Kasumi-1 (cell line): ENCODE measurements around the gene SDK2.

Experiments used
- DNase-seq, 2 experiments: peaks; one replicate each; lab custom pipeline; 2025; lab: John Stamatoyannopoulos, UW

SDK2 gene

GRCh38 chr17:73508057-73508930 is 136.0 kb downstream of the SDK2 start:
- DNase-seq = no peak

GRCh38 chr17:73506470-73507435 is 137.5 kb downstream of the SDK2 start:
- DNase-seq = no peak

DNA sequence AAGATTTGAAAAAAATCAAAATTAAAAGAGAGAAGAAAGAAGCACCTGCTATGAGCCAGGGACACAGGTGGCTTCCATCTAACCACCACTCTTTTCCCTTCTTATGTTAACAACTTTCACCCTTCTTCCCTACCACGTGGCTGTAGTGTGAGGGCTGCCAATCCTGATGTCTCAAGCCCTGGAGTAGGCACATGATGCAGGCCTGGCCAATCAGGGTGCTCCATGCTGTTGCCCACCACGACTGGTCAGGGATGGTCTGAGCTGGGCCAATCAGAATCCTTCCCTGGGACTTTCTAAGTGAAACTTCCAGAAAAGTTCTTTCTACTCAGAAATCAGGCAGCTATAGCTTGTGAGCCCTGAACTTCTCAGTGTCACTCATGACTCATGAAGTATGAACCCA is 140.7 kb downstream of the SDK2 start:
- DNase-seq = no peak

DNA sequence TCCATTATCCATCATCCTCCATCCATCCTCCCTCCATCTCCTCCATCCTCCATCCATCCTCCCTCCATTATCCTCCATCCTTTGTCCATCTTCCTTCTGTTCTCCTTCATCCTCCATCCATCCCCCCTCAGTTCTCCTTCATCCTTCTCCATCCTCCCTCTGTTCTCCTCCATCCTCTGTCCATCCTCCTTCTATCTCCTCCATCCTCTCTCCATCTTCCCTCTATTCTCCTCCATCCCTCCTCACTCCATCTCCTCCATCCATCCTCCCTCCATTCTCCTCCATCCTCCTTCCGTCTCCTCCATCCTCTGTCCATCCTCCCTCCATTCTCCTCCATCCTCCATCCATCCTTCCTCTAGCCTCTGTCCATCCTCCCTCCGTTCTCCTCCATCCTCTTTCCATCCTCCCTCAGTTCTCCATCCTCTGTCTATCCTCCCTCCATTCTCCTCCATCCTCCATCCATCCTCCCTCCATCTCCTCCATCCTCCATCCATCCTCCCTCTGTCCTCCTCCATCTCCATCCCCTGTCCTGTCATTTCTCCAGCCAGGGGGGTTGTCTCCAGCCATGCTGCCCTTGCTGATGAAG is 143.7 kb downstream of the SDK2 start:
- no peak for DNase-seq

DNA sequence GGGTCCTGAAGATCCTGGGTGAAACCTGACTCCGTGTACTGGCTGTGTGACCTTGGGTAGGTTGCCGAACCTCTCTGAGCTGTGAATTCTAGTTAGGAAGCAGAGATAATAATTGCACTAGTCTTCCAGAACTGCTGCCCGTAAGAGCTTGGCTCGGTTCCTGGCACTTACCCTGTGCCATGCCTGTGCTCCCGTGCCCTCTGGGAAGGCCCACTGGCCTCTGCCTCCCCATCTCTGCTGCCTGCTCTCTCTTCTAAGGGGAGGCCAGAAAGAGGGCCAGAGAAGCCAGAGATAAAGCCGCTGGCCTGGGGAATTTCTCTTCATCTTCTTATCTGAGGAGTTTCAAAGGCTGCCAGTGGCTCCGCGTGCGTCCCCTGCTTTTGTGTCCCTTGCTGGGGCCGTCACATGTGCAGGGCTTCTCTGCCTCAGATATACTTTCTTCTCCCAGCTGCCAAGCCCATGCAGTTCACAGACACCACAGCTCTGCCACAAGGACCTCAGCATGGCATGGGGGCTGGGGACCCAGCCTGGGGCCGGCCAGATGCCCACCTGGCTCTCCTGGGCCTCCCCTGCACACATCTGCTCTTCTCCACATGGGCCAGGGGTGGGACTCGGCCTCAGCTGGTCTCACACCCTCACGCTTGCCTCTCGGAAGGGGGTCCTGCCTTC is 145.2 kb downstream of the SDK2 start:
- no peak for DNase-seq

DNA sequence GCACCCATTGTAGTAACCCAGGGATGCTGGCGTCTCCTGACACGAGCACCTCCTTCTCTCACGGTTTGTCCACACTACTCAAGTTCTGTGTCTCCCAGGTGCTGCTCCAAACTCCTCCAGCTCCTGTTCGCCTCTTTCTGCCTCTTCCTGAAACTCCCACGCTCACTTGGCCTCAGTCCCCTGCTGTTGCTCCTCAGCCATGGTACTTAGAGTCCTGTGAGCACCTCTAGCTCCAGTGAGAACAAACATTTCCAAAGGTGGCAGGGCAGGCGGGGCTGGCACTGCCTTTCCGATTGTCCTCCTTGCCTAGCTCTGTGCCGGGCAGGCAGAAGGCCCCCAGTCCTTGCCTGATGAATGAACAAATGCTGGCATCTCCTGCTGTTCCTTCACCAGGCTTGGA is 146.1 kb downstream of the SDK2 start:
- no peak for DNase-seq

DNA sequence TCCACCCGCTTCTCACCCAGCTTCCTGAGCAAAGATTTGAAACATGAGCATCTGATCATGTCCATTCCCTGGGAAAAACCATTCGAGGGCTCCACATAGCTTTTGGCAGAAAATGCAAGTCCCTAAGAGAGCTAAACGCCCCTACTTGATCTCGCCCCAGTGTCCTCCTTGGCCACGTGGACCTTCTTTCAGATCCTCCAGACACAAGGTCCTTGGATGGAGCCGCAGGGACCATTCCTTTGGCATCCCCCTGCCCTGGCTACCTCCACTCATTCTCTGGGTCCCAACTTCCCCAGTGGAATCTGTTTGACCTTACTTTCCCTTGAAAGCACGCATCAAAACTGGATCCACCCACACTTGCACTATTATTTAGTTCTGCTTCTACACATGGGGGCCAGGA is 146.5 kb downstream of the SDK2 start:
- DNase-seq = no peak

GRCh38 chr17:73496232-73496631 is 148.0 kb downstream of the SDK2 start:
- no peak for DNase-seq

GRCh38 chr17:73495641-73496040 is 148.6 kb downstream of the SDK2 start:
- no peak for DNase-seq

- DNase-seq = no peak
Observed at GRCh38 chr17:73494950-73495349, 149.3 kb downstream of the SDK2 start.

- no peak for DNase-seq
Observed at GRCh38 chr17:73493956-73494926, 150.0 kb downstream of the SDK2 start.

DNA sequence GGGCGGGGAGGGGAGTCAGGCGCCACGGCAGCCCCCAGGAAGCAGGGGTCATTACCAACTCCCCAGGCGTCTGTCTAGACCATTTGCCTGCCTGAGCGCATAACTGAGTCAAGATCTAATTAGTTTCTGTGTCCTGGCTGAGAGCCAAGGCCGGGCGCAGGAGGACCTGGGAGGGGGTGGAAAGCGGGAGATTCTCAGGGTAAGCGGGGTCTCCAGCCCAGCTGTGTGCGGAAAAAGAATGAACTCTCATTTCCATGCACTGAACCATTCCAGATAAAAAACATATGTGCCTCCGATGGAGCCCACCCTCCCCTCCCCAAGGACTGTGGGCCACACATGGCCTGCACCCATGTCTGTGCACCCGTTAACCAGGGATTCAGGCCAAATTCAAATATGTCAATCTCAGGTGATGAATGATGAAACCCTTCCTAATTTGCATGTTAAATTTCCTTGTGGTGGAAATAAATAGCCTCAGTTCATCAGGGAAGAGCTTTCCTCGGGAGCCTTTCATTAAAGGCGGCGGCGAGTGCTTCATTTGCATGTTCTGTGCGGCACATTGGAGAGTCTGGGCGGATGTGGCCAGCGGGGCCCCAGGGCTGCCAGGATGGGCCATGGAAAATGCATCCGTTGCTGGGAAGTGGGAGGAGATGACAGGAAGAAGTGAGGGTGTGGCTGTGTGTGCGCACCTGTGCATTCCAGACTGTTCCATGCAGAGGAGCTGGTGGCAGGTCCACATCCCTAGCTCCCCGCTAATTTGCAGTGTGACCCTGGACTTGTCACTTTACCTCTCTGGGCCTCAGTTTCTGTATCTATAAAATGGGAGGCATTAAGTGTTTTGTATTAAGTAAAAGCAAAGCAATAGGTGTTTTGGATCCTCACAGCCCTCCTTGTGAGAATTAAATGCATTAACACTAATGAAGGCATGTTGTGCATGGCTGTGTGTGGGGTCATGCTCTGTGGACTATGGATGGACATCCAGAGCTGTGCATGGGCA is 151.1 kb downstream of the SDK2 start:
- no peak for DNase-seq

GRCh38 chr17:73492125-73492820 is 152.0 kb downstream of the SDK2 start:
- no peak for DNase-seq

DNA sequence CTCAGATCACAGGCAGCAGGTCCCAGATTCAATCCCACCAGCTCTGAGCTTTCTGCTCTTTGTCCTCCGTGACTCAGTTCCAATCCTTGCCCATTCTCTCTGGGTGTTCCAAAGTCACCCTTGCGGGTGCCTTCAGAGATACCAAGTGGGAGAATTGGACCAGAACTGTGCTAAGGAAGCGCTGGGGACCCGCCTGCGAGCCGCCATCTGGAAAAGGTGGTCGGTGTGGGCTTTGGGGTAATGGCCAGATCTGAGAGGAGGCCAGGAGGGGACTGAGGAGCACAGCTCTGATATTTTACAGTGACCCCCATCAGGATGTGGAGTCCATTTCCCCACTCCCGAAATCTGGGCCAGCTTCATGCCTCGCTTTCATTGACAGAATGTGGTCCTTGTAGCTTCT is 152.6 kb downstream of the SDK2 start:
- no peak for DNase-seq

DNA sequence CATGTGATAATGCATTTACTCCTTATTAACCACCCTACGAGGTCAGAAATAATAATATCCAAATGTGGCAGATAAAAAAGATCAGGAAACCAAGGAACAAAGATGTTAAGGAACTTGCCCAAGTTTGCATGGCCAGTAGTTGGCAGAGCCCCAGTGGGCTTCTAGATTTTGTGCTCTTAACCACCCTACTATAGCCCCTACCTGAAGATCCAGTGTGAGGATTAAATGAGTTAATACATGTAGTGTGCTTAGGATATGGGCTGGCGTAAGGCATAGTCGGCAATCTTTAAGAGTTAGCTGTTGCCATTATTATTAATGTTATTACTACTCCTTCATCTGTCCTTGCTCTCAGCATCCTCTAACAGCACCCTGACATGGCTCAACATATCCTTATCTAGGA is 153.4 kb downstream of the SDK2 start:
- DNase-seq = no peak

DNA sequence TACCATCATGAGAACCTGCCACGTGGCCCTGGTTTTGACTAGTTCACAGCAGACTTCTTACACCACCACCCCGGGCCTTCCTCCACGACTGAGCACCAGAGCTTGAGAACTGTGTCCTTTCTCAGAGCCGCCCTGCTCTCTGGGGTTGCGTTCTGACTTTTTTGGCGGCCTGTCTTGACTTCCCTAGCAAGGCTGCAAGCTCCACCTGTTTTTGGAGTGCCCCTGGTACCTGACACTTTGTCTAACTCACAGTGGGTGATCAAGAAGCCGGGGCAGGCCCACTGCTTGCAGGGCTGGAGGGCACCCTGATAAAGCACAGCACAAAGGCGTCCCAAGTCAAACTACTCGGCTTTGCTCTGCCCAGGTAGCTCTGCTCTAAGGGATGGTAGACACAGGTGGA is 154.3 kb downstream of the SDK2 start:
- DNase-seq = no peak

- no peak for DNase-seq
Observed at GRCh38 chr17:73489333-73489732, 154.9 kb downstream of the SDK2 start.

- no peak for DNase-seq
Observed at GRCh38 chr17:73485130-73485529, 159.1 kb downstream of the SDK2 start.

DNA sequence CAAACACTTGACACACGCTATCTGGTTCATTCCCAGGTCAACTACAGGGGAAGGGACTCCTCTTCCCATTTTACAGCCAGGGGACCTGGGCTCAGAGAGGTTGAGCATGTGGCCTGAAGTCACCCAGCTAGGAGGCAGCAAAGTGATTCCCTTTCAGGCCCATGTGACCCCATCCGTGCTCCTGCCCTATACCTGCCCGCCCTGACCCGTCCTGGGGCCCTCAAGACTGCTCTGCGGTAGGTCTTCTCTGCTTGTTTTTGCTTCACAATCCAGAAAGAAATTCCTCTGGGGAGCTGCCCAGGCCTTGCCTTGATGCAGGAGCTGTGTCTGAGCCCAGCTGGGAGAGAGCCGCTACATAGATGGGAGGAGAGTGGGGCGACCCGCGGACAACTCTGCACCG is 161.4 kb downstream of the SDK2 start:
- DNase-seq = no peak
